Right atrium auricular region (tissue), 2 donors: ENCODE results near the gene POMGNT1. TPM values are rescaled to one million over a fixed set of nuclear protein-coding genes. Genes with fewer than 3 reads are reported as not detected.

Experiments used
- DNase-seq: peaks from one replicate; pipeline ENCODE4 v3.0.0-alpha.2; 2019; ENCODE audit warnings: low spot score
- H3K27ac ChIP-seq, 2 donors: fragments of 200-600 bp; sonication (generic); 1 replicate in 1 of 2; 2 replicates in 1 of 2; pipeline ENCODE4 v1.5.1; 2016 to 2019
- H3K27me3 ChIP-seq, 2 donors: fragments of 200-600 bp; sonication (generic); one replicate each; pipeline versions ENCODE4 v1.5.1 to v1.6.0; 2017 to 2019
- H3K36me3 ChIP-seq: fragments of 200-600 bp; sonication (generic); one replicate; pipeline ENCODE4 v1.5.1; 2016
- H3K4me1 ChIP-seq, 2 donors: fragments of 200-600 bp; sonication (generic); one replicate each; pipeline versions ENCODE4 v1.5.1 to v1.6.0; 2017 to 2019
- H3K4me3 ChIP-seq, 2 donors: fragments of 200-600 bp; sonication (generic); 1 replicate in 1 of 2; 2 replicates in 1 of 2; pipeline ENCODE4 v1.5.1; 2017 to 2019; ENCODE audit warnings: mild to moderate bottlenecking in 1 of 2, moderate library complexity in 1 of 2
- H3K9me3 ChIP-seq, 2 donors: fragments of 200-600 bp; sonication (generic); one replicate each; pipeline ENCODE4 v1.5.1; 2019
- CTCF ChIP-seq, 2 donors: fragments of 200-600 bp; sonication (generic); IDR thresholded peaks; one replicate each; pipeline ENCODE4 v1.5.1; 2019; ENCODE audit warnings: antibody characterized with exemption in 2 of 2
- total RNA-seq, 2 donors: library from RNA; depleted of rRNA; stranded (reverse); fragments of >200 nt; gene quantifications; one replicate each; pipeline ENCODE4 v1.1.0, GENCODE V29; 2016

Gene POMGNT1
- total RNA-seq, 2 donors from 2014 or later, result 57.0 to 87.8 TPM

DNA sequence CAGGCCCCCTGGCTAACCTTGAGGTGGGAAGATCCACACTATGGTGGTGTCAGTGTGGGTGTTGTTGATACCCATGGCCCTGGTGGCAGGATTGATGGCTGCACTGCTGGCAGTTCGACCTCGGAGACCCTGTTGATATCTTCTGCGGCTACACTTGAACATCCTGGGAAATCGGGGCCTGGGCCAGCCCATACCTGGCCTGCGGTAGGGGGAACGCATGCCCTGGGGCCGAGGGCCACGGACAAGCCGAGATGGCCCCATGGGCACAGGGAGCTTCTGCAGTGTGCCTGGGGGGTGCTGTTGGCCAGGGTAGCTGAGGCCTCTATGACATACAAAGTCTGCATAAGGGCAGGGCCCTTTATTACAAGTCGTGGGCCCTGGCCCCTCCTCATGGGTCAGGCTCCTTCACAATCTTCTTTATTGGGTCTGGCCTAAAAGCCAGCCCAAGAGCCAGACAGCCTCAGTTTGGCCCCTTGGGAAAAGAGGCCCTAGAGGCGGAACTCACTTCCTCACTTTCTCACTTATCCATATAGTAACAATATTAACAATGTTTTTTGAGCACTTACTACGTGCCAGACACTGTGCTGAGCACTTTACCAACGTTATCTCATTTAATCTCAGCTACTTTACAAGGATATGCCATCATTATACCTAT lies 21.9 kb downstream of the POMGNT1 start, which contains the start of gene P3R3URF:
Gene P3R3URF, minus strand, starts transcription at position 278 of the 655 bp plus-strand sequence. Its CDS starts 17 bp downstream, at position 261.
- Histone ChIP-seq H3K27ac (peak within 1 kb of the TSS; percentile 76 to 80), H3K9me3 (no peaks in the 10 kb centered on the region), H3K36me3 (no peaks in the 10 kb centered on the region), H3K4me3 (no peak within 1 kb of the TSS), H3K4me1 (peaks cover 0 to 72% of the 10 kb centered on the region in 2 donors), H3K27me3 (no peaks in the 10 kb centered on the region)
- no peak for TF ChIP-seq CTCF (IDR thresholded peaks at IDR 0.05)
- DNase-seq, result no peak

DNA sequence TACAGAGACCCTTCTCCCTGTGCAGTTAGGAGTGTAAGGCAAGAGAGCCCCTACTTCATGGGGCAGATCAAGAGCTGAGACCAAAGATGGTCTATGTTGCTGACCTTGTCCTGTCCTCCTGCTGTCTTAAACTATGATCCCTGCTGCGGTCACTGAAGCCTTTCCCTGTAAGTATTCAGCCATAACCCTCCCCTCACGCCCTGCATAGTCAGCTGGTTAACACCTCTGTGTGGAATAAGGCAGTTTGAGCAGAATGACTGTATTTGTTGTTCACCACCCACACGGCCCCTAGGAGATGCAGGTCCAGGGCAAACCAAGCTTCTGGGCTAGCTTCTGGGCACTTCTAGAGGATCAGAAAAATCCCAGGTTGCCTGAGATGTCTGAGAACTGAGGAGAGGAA lies 23.0 kb downstream of the POMGNT1 start:
- DNase-seq, result no peak
- H3K4me1 ChIP-seq, result peaks cover 0 to 75% of the 10 kb centered on the region in 2 donors
- no peaks in the 10 kb centered on the region for H3K36me3 ChIP-seq
- H3K4me3 ChIP-seq, result no peak overlapping the region
- peak overlapping the region; percentile 76 to 80 for H3K27ac ChIP-seq
- no peaks in the 10 kb centered on the region for H3K27me3 ChIP-seq
- no peak for TF ChIP-seq CTCF (IDR thresholded peaks at IDR 0.05)
- H3K9me3 ChIP-seq, result no peaks in the 10 kb centered on the region

DNA sequence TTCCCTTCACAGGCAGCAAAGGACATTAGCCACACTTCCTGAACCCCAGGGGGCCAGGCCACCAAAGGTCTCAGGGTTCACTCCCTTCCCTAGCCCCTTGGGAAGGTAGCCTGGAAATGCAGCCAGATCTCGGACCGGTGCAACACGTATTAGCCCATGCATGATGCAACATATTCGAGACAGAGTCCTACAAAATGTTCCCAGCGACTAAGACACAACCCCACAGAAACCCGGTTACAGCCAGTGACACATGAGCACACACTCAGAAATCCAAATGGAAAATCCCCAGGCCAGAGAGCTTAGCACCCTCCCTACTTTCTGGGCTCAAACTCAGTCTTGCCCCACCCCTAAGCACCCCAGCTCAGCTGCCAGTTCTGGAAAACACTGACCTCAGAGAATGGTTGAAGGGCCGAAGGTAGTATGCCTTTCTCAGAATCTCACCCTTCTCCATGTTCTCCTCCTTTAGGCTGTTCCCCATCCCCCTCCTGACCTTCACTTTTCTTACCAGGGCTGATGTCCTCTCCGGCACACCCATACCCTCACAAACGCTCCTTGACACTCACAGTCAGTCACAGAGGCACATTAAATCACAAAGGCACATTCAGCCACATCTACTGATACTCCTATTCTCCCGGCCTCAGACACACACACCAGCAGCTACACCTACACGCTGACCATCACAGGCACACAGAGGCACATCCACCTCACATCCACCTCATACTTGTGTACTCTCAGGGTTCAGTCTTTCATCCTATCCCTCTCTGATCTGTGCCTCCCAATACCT lies 23.6 kb downstream of the POMGNT1 start, which contains the start of gene TSPAN1:
Gene TSPAN1, plus strand, starts transcription at position 640 of the 784 bp plus-strand sequence. CDS start 6,021 bp downstream, outside the sequence.
- no peak for TF ChIP-seq CTCF (IDR thresholded peaks at IDR 0.05)
- peaks cover 0 to 71% of the 10 kb centered on the region in 2 donors for H3K4me1 ChIP-seq
- H3K4me3 ChIP-seq, result peak within 1 kb of the TSS in 1 of 2 donors; percentile 11
- no peaks in the 10 kb centered on the region for H3K9me3 ChIP-seq
- DNase-seq, result peak; percentile 85
- H3K27ac ChIP-seq, result peak within 1 kb of the TSS; percentile 76 to 80
- H3K27me3 ChIP-seq, result no peaks in the 10 kb centered on the region
- no peaks in the 10 kb centered on the region for H3K36me3 ChIP-seq

DNA sequence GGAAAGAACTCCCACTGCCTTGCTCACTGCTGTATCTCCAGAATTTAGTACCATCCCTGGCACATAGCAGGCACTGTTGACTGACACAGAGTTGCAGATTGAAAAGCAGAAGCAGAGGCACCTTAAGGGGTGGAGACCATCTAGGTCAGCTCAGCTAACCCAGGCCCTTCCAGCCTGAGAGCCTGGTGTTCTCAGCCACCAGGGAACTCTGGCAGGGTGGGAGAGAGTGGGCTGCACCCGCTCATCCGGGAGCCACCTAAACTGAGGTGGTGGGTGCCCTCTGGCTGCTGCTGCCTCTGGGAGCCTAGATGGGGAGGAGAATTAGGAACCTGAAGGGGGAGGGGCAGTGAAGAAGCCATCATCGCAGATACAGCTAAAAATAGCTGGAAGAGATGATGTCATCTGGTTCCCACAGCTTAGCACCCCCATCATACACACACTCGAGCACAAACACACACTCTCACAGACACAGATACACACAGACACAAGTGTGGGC lies 24.8 kb downstream of the POMGNT1 start:
- H3K27me3 ChIP-seq, result no peaks in the 10 kb centered on the region
- TF ChIP-seq CTCF (IDR thresholded peaks at IDR 0.05), result peak in 1 of 2 donors; percentile 59
- H3K4me1 ChIP-seq, result peaks cover 0 to 64% of the 10 kb centered on the region in 2 donors
- no peaks in the 10 kb centered on the region for H3K9me3 ChIP-seq
- no peak for DNase-seq
- no peaks in the 10 kb centered on the region for H3K36me3 ChIP-seq
- no peak overlapping the region for H3K4me3 ChIP-seq
- peak overlapping the region; percentile 76 to 80 for H3K27ac ChIP-seq

DNA sequence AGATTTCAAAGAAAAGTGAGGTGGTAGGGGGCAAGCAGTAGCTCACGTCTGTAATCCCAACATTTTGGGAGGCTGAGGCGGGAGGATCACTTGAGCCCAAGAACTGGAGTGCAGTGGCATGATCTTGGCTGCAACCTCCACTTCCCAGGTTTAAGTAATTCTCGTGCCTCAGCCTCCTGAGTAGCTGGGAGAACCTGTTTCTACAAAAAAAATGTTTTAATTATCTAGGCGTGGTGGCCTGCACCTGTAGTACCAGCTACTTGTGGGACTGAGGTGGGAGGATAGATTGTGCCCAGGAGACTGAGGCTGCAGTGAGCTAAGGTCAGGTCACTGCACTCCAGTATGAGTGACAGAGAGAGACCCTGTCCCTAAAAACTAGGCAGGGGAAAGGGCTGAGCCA lies 25.9 kb downstream of the POMGNT1 start:
- DNase-seq, result no peak
- no peak for TF ChIP-seq CTCF (IDR thresholded peaks at IDR 0.05)
- peaks cover 0 to 74% of the 10 kb centered on the region in 2 donors for H3K4me1 ChIP-seq
- peak overlapping the region; percentile 76 to 80 for H3K27ac ChIP-seq
- H3K36me3 ChIP-seq, result no peaks in the 10 kb centered on the region
- H3K9me3 ChIP-seq, result no peaks in the 10 kb centered on the region
- no peak overlapping the region for H3K4me3 ChIP-seq
- no peaks in the 10 kb centered on the region for H3K27me3 ChIP-seq
